PC-9 (cell line): ENCODE results near the gene STK39. TPM values are rescaled to one million over a fixed set of nuclear protein-coding genes. Genes with fewer than 3 reads are reported as not detected.
A peak's percentile ranks its signal among the peaks of the same experiment; 100 is the strongest.

Experiments used
- BruUV-seq: library from RNA; stranded (reverse); fragments of 400-500 nt; replicated peaks from 2 replicates; lab custom pipeline; 2021; lab: Mats Ljungman, UMichigan
- CTCF ChIA-PET: fragments of 300-600 bp; sonication (Branson Sonifier 250); formaldehyde crosslinking; loops from one replicate; lab custom pipeline; 2022; ENCODE audit warnings: antibody characterized with exemption; lab: Charles Lee
- POLR2A ChIA-PET: fragments of 300-600 bp; sonication (Branson Sonifier 250); formaldehyde crosslinking; loops from one replicate; lab custom pipeline; 2022; ENCODE audit warnings: antibody characterized with exemption; ENCODE audit not compliant: unreplicated experiment; lab: Charles Lee
- DNase-seq, 2 experiments: peaks; one replicate each; pipeline versions ENCODE4 v3.0.0 to v3.0.0-alpha.2; 2015 to 2022; ENCODE audit warnings: mixed read lengths in 1 of 2
- H2AFZ ChIP-seq: fragments of 200-600 bp; sonication (generic); 2 replicates; pipeline ENCODE4 v1.8.1; 2017; ENCODE audit warnings: antibody characterized with exemption
- H3F3A ChIP-seq: fragments of 200-600 bp; sonication (generic); 2 replicates; pipeline ENCODE4 v1.8.1; 2017; ENCODE audit warnings: antibody characterized with exemption, mild to moderate bottlenecking, low read depth; ENCODE audit not compliant: insufficient read depth
- H3K27ac ChIP-seq: fragments of 200-600 bp; sonication (generic); 2 replicates; pipeline ENCODE4 v1.6.1; 2016; ENCODE audit warnings: mixed run types
- H3K27me3 ChIP-seq: fragments of 200-600 bp; sonication (generic); 2 replicates; pipeline ENCODE4 v1.6.1; 2016; ENCODE audit warnings: low read depth, mixed run types; ENCODE audit not compliant: insufficient read depth
- H3K36me3 ChIP-seq: fragments of 200-600 bp; sonication (generic); 2 replicates; pipeline ENCODE4 v1.6.1; 2016; ENCODE audit warnings: low read depth, mixed run types
- H3K4me1 ChIP-seq: fragments of 200-600 bp; sonication (generic); replicated peaks from 2 replicates; pipeline ENCODE4 v1.6.1; 2016; ENCODE audit warnings: mixed run types; ENCODE audit not compliant: insufficient read depth
- H3K4me2 ChIP-seq: fragments of 200-600 bp; sonication (generic); 2 replicates; pipeline ENCODE4 v1.6.1; 2017; ENCODE audit warnings: mixed run types
- H3K4me3 ChIP-seq: fragments of 200-600 bp; sonication (generic); 2 replicates; pipeline ENCODE4 v1.6.1; 2016; ENCODE audit warnings: mixed run types
- H3K79me2 ChIP-seq: fragments of 200-600 bp; sonication (generic); 2 replicates; pipeline ENCODE4 v1.6.1; 2017; ENCODE audit warnings: low read depth, mixed run types
- H3K9me2 ChIP-seq: fragments of 200-600 bp; sonication (generic); 2 replicates; pipeline ENCODE4 v1.8.1; 2017; ENCODE audit warnings: mild to moderate bottlenecking; ENCODE audit not compliant: insufficient read depth
- H3K9me3 ChIP-seq: fragments of 200-600 bp; sonication (generic); 2 replicates; pipeline ENCODE4 v1.8.1; 2016; ENCODE audit warnings: low read depth; ENCODE audit not compliant: insufficient read depth
- H4K20me1 ChIP-seq: fragments of 200-600 bp; sonication (generic); 2 replicates; pipeline ENCODE4 v1.8.1; 2017; ENCODE audit not compliant: insufficient read depth
- CTCF ChIP-seq: fragments of 200-600 bp; sonication (generic); conservative IDR thresholded peaks from 2 replicates; pipeline ENCODE4 v1.6.1; 2017; ENCODE audit warnings: mixed run types, antibody characterized with exemption, mild to moderate bottlenecking, moderate library complexity
- EZH2 ChIP-seq: fragments of 200-600 bp; sonication (generic); IDR thresholded peaks from 2 replicates; pipeline ENCODE4 v1.8.0; 2017; ENCODE audit warnings: antibody characterized with exemption, low read depth
- intact Hi-C: fragments of 100-400 bp; cut with micrococcal nuclease; formaldehyde crosslinking; loops from one replicate; pipeline ENCODE4 v1.10.0; 2022; ENCODE audit not compliant: unreplicated experiment
- total RNA-seq: library from RNA; stranded (reverse); gene quantifications from 2 replicates; pipeline ENCODE4 v1.2.3, GENCODE V29; 2021

Gene STK39
- total RNA-seq, 1 experiment from 2014 or later: 14.5 TPM

- Histone ChIP-seq H3K4me2 (peak overlapping the region; percentile 64), H3K9me2 (no peaks in the 10 kb centered on the region), H3F3A (peaks cover 8% of the 10 kb centered on the region; the same call in 1 of the 2 replicates), H3K27me3 (no peaks in the 10 kb centered on the region), H3K9me3 (no peaks in the 10 kb centered on the region), H3K36me3 (peaks cover 13% of the 10 kb centered on the region), H3K4me3 (no peak overlapping the region), H4K20me1 (no peaks in the 10 kb centered on the region), H3K27ac (peak overlapping the region; percentile 92), H2AFZ (no peak overlapping the region), H3K79me2 (peaks cover 35% of the 10 kb centered on the region), H3K4me1 (peaks cover 28% of the 10 kb centered on the region)
- TF ChIP-seq CTCF: no peak
- TF ChIP-seq EZH2: no peak
- CTCF ChIA-PET: no interaction called here
- BruUV-seq: no TSS peak
- peak in 1 of 2 experiments; percentile 89 for DNase-seq
- POLR2A ChIA-PET: no interaction called here
- intact Hi-C loops: no loop called here
These were observed 80.4 kb downstream of the STK39 start for GRCh38 chr2:168166902-168167510.

- no peak for TF ChIP-seq EZH2
- no peak for TF ChIP-seq CTCF
- Histone ChIP-seq H3K4me1 (peaks cover 28% of the 10 kb centered on the region), H2AFZ (no peak overlapping the region), H3K9me3 (no peaks in the 10 kb centered on the region), H3F3A (peaks cover 8% of the 10 kb centered on the region; the same call in 1 of the 2 replicates), H3K27me3 (no peaks in the 10 kb centered on the region), H3K36me3 (peaks cover 17% of the 10 kb centered on the region), H3K4me2 (peak overlapping the region; percentile 64; the same call in 1 of the 2 replicates), H4K20me1 (no peaks in the 10 kb centered on the region), H3K79me2 (peaks cover 32% of the 10 kb centered on the region), H3K27ac (peak overlapping the region; percentile 92), H3K9me2 (no peaks in the 10 kb centered on the region), H3K4me3 (no peak overlapping the region)
- BruUV-seq: no TSS peak
- intact Hi-C loops: no loop called here
- POLR2A ChIA-PET: no interaction called here
- no peak for DNase-seq
- CTCF ChIA-PET: no interaction called here
These were observed 81.2 kb downstream of the STK39 start for GRCh38 chr2:168165985-168166901.

- ChIA-PET POLR2A (no interaction called here), CTCF (no interaction called here)
- H3K4me1 ChIP-seq: peaks cover 28% of the 10 kb centered on the region
These were observed 82.0 kb downstream of the STK39 start for GRCh38 chr2:168165397-168165796.

More at GRCh38 chr2:168165397-168165796, 82.0 kb downstream of the STK39 start:
- Histone ChIP-seq H3K79me2 (peaks cover 25% of the 10 kb centered on the region), H4K20me1 (no peaks in the 10 kb centered on the region), H3K4me3 (no peak overlapping the region), H2AFZ (no peak overlapping the region), H3K9me3 (no peaks in the 10 kb centered on the region), H3K36me3 (peaks cover 20% of the 10 kb centered on the region), H3K27ac (no peak overlapping the region), H3K27me3 (no peaks in the 10 kb centered on the region), H3F3A (peaks cover 8% of the 10 kb centered on the region; the same call in 1 of the 2 replicates), H3K9me2 (no peaks in the 10 kb centered on the region), H3K4me2 (no peak overlapping the region)
- DNase-seq: no peak
- intact Hi-C loops: no loop called here
- TF ChIP-seq EZH2 (no peak), CTCF (no peak)
- BruUV-seq: no TSS peak
